Glomerular visceral epithelial cell (primary cell): Measurements from ENCODE around the gene RP9.

Experiments
- DNase-seq: peaks from one replicate; pipeline ENCODE4 v3.0.0-alpha.2; 2016; ENCODE audit errors: extremely low spot score

Gene RP9, protein sequence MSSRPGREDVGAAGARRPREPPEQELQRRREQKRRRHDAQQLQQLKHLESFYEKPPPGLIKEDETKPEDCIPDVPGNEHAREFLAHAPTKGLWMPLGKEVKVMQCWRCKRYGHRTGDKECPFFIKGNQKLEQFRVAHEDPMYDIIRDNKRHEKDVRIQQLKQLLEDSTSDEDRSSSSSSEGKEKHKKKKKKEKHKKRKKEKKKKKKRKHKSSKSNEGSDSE

DNA sequence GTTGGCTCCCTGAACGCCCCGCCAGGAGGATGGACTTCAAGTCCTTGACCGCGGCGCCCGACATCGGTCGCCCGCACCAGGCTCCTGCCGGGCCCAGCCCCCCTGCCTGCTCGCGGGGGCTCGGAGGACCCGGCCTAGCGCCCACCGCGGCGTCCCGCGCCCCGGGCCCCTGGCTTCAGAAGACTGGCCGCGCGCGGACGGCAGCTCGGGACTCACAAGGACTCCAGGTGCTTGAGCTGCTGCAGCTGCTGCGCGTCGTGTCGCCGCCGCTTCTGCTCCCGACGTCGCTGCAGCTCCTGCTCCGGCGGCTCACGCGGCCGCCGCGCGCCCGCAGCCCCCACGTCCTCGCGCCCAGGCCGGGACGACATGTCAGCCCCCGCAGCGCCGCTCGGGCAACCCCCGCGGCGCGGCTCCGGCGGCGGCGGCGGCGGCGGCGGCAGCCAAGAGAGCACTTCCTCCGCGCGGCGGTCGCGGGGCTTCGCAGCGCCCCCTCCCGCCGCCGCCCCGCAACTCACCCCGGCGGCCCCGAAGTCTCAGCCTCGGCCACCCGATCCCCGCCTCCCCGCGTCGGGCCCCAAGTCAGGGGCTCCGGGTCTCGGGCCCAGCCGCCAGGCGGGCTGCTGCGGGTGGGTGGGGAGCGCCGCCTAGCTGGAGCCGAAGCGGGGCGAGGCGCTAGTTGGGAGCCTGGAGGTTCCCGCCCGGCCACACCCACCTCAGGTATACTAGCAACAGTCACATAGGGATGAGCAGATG, at the start of gene RP9:
Gene RP9, minus strand, starts transcription at position 400 of the 753 bp plus-strand sequence. Its CDS starts 32 bp downstream, at position 368.
- peak; percentile 78 for DNase-seq

- DNase-seq, result no peak
Observed at GRCh38 chr7:33157781-33158180, 48.6 kb upstream of the RP9 start.

DNA sequence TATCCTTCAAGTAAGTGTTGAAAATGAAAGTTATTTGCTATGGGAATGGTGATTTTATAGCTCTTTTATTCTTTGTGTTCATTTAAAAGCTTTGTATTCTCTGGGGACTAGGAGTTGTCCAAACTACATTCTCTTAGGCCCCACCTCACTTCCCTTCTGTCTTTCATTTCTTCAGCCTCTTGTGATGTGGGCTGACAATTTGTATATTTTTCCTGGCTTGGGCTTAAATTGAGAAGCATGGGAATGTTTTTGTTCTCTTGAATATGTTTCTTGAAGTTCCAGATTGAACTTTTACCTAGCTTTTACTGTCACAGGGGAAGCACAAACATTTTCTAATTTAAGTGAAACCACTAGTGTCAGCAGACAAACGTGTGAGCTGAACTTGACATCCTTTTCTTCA, 48.1 kb upstream of the RP9 start:
- DNase-seq, result no peak

- peak; percentile 7 for DNase-seq
Observed at GRCh38 chr7:33156441-33156840, 47.2 kb upstream of the RP9 start.

- DNase-seq, result peak; percentile 76
Observed at GRCh38 chr7:33155811-33156210, 46.6 kb upstream of the RP9 start.

DNA sequence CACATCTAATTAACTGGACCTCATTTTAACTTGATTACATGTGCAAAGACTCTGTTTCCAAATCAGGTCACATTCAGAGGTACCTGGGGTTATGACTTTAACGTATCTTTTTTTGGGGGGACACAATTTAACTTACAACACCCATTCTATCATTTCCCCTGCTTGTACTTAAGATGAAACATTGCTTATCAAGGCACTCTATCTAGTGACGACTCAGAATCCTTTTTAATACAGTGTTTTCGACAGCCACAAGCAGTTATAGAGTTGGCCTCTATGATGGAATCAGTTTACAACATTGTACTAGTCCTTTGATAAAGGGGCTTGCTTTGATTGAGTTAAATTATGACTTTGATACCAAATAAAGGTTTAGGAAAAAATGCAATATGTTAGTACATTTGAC, 42.9 kb upstream of the RP9 start:
- DNase-seq, result no peak

- no peak for DNase-seq
Observed at GRCh38 chr7:33145156-33145555, 36.0 kb upstream of the RP9 start.

GRCh38 chr7:33143996-33144718, 35.0 kb upstream of the RP9 start:
- DNase-seq, result peak; percentile 36

DNA sequence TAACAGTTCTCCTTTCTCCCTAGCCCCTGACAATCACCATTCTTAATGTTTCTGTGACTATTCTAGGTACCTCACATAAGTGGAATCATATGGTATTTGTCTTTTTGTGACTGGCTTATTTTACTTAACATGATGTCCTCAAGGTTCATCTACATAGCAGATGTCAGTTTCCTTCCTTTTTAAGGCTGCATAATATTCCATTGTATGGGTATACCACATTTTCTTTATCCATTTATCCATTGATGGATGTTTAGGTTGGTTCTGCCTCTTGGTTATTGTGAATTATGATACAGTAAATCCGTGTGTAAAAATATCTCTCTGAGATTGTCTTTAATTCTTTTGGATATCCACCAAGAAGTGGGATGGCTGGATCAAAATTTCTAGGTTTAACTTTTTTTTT, 33.4 kb upstream of the RP9 start:
- no peak for DNase-seq

DNA sequence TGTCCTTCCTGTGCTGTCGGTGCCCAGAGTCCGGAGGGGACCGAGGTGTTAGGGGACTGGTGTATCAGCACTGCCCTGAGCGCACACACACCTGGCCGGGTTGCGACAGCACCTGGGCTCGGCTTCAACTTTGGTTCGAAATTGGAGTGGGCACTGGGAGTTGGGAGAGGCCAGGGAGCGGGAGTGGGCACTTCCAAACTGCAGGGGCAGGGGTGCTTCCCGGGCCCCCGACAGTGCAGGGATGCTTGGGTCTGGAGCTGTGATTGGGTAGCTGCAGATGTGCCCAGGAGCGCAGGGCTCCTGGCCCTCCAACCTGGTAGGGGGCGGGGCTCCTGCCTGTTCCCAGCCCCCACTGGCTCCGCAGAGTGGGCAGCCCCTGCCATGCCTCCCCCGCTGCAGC, 27.9 kb upstream of the RP9 start:
- no peak for DNase-seq

GRCh38 chr7:33130184-33130583, 21.0 kb upstream of the RP9 start:
- no peak for DNase-seq

GRCh38 chr7:33129806-33130153, 20.6 kb upstream of the RP9 start:
- DNase-seq, result no peak

DNA sequence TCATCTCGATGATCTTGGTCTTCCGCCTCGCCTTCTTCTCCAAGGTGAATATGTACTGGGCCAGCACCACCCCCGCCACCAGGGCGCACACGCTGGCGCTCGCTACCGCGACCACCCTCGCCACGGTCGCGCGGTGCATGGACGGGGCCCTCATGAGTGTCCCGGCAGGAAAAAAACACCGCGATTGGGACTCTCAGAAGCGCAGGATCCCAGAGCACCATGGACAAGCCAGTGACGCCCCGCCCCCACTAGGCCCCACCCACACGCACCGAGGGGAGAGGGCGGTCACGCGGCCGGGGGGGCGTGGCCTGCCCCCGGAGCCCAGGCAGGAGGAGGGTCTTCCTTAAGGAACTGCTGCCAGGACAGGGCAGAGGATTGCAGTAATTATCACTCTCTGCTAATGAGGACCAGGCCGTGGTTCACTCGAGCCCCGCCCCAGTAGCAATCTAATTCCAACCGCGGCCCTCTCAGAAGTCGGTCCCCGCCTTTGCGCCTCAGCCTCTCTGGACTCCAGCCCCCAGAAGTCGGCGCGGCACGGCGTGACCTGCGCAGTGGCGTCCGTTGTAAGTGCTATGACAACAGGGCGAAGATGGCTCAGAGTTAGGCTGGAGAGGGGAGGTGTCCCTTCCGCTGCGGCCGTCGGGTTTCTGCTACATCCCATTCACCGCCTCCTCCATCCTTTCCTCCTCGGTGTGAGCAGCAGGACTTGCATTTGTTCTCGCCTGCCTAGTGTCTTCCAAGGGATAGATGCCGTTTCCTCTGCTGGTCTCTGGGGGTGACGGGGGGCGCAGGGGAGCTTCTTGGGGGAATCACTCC, 20.0 kb upstream of the RP9 start, which contains the start of gene BBS9:
Gene BBS9, plus strand, starts transcription at position 575 of the 816 bp plus-strand sequence. CDS start 16,689 bp downstream, outside the sequence.
- peak; percentile 92 for DNase-seq

DNA sequence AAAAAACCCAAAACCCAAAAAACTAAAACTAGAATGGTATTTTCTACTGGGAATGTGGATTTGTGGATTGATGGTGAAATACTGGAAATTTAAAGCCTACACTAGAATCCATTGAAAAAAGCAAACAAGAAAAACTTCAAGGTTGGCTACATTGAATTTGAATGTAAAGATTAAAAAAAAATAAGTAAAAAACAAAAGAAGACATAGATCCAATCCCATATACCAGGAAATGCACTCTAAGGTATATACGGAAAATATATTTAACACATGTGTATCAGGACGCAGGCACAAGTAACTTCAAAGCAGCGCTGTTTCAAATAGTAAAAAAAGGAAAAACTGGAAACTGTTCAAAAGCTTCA, 19.4 kb upstream of the RP9 start:
- no peak for DNase-seq

- DNase-seq, result no peak
Observed at GRCh38 chr7:33127085-33127484, 17.9 kb upstream of the RP9 start.

GRCh38 chr7:33118383-33118782, 9.2 kb upstream of the RP9 start:
- DNase-seq, result no peak

- no peak for DNase-seq
Observed at GRCh38 chr7:33114976-33115375, 5.8 kb upstream of the RP9 start.

- no peak for DNase-seq
Observed at GRCh38 chr7:33111614-33112013, 2.4 kb upstream of the RP9 start.

DNA sequence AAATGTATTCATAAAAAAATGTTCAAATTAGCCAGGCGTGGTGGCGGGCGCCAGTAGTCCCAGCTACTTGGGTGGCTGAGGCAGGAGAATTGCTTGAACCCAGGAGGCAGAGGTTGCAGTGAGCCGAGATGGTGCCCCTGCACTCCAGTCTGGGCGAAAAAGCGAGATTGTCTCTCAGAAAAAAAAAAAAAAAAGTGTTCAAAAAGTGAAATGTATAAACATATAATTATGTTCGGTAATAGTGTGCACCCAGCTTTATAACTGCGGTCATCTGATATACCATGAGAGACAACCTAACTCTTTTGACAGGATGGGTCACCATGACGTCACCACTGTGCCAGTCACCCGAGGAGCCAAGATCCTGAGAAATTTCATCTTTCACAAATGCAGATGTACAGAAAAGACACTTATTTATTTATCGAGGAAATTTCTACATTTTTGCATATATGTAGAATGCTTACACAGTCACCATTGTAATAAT, 594 bp upstream of the RP9 start:
- DNase-seq, result peak; percentile 15

- peak; percentile 44 for DNase-seq
Observed at GRCh38 chr7:33108554-33109004, 625 bp downstream of the RP9 start.

DNA sequence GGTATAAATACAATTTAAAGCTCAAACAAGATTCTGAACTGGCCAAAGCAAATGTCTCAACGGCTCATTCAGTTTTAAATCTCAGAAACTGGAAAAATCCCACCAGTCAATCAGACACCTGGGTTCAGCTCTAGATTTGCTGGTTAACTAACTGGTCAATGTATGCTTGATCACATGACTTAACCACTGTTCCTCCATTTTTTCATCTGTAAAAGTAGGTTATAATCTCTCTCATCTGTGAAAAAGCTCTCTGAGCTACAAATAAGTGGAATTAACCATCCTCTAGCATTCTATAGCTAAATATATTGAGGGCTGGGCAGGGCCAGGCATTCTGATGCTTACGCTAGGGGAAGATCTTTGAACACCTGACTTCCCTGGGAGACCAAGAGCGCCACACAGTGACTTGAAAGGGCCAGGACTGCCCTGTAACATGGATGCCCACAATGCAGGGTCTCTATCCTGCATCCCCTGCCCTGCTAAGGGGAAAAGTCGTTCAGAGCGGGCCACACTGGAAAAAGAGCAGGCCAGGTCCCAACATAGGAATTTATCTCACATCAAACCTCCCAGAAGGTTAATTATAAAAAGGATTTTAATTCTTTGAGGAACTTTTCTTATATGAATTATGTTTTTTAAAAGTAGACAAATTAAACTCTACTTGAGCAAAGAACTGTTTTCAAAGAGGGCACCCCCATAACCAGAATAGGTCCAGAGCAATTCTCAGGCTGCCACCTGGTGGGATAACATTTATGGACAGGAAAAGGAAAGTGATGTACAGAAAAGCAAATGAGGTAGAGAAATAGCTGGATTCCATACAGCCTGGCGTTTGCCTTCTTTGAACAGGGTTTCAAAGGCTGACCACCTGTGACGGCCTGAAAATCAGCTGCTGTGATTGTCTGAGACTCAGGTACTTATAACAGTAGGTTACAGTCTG, 1.8 kb downstream of the RP9 start:
- peak; percentile 58 for DNase-seq
